HUES48 (cell line): Measurements from ENCODE around the gene B4GALT5.

ENCODE experiments used
- H3K27ac ChIP-seq: one replicate; pipeline ENCODE4 v1.7.0; 2013; ENCODE audit warnings: low read depth, low read length, inconsistent platforms
- H3K27me3 ChIP-seq: 2 replicates; pipeline ENCODE4 v1.6.1; 2013; ENCODE audit warnings: mild to moderate bottlenecking, low read length; ENCODE audit not compliant: control insufficient read depth, insufficient read depth
- H3K36me3 ChIP-seq: 2 replicates; pipeline ENCODE4 v1.6.1; 2013; ENCODE audit warnings: low read length; ENCODE audit not compliant: control insufficient read depth, insufficient read depth
- H3K4me1 ChIP-seq: 2 replicates; pipeline ENCODE4 v1.6.1; 2013; ENCODE audit warnings: mild to moderate bottlenecking, low read length; ENCODE audit not compliant: control insufficient read depth, insufficient read depth
- H3K4me3 ChIP-seq: 2 replicates; pipeline ENCODE4 v1.5.1; 2013; ENCODE audit warnings: mild to moderate bottlenecking, low read depth, low read length
- H3K9ac ChIP-seq: 2 replicates; pipeline ENCODE4 v1.6.1; 2013; ENCODE audit warnings: mild to moderate bottlenecking, low read depth, low read length, moderate library complexity
- H3K9me3 ChIP-seq: 2 replicates; pipeline ENCODE4 v1.6.1; 2013; ENCODE audit warnings: low read length; ENCODE audit not compliant: control insufficient read depth, insufficient read depth

Gene B4GALT5

DNA sequence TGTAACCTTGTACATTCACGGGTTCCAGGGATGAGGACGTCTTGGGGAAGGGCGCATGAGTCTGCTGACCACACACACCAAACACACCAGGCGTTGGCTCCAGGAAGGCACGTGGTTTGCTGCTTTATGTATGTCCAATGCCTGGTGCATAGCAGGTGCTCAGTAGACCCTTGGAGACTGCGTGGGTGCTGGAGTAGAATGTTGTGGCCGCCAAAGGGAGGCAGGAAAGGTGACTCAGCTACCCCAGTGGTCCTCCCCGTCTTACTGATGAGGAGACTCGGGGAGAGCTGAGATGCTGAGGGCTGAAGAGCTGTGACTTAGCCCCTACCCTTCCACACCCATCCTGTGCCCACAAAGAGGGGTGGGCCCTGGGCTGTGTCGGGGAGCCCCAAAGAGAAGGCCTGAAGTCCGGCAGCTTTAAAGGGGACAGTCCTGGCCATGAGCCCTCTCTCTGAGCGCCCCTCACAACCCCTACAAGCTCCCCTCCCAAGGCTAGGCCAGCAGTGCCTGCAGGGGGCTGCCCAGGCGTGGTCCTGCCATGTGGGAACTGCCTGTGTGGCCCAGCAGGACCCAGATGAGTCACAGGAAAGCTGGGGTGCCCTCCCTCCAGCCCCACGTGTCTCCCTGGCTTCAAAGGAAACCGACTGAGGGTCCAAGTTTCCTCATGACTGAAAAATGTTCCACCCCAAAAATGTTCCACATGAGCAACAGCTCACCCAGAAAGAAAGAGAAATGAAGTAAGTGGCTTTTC is 117.7 kb downstream of the B4GALT5 start:
- H3K9ac ChIP-seq: no peak overlapping the region
- no peaks in the 10 kb centered on the region for H3K4me1 ChIP-seq
- no peak overlapping the region for H3K27ac ChIP-seq
- H3K36me3 ChIP-seq: no peaks in the 10 kb centered on the region
- no peaks in the 10 kb centered on the region for H3K27me3 ChIP-seq
- H3K4me3 ChIP-seq: no peak overlapping the region
- no peaks in the 10 kb centered on the region for H3K9me3 ChIP-seq

DNA sequence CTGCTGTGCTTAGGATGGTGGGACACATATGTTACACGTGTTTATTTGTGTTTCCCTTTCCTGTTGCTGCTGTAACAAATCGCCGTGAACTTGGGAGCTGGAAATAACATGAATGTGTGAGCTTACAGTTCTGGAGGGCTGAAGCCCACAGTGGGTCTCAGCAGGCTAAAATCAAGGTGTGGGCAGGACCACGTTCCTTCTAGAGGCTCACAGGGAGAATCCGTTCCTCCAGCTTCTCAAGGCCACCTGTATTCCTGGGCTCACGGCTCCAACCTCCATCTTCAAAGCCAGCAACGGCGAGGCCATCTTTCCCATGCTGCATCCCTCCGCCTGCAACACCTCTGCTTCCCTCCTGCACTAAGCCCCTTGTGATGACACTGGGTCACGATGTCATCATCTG is 118.3 kb downstream of the B4GALT5 start:
- H3K4me3 ChIP-seq: no peak overlapping the region
- no peaks in the 10 kb centered on the region for H3K9me3 ChIP-seq
- no peak overlapping the region for H3K27ac ChIP-seq
- no peaks in the 10 kb centered on the region for H3K4me1 ChIP-seq
- no peaks in the 10 kb centered on the region for H3K27me3 ChIP-seq
- no peaks in the 10 kb centered on the region for H3K36me3 ChIP-seq
- H3K9ac ChIP-seq: no peak overlapping the region

DNA sequence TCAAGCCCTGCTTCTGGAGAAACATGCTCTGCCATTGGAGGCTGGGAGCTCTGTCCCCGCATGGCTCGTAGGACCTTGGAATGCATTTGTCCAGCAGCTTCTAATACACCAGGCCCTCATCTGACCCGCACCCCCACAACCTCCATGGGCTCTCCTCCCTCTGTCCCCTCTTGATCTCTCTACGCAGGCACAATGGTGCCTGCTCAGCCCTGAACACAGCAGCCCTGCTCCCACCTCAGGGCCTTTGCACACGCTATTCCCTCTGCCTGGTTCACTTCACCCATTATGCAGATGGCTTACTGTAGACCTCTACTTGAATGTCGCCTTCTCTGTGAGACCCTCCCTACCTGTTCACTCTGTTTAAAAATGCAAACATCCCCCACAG is 118.8 kb downstream of the B4GALT5 start:
- no peaks in the 10 kb centered on the region for H3K9me3 ChIP-seq
- no peaks in the 10 kb centered on the region for H3K4me1 ChIP-seq
- no peak overlapping the region for H3K9ac ChIP-seq
- H3K27me3 ChIP-seq: no peaks in the 10 kb centered on the region
- H3K27ac ChIP-seq: no peak overlapping the region
- H3K4me3 ChIP-seq: no peak overlapping the region
- no peaks in the 10 kb centered on the region for H3K36me3 ChIP-seq

DNA sequence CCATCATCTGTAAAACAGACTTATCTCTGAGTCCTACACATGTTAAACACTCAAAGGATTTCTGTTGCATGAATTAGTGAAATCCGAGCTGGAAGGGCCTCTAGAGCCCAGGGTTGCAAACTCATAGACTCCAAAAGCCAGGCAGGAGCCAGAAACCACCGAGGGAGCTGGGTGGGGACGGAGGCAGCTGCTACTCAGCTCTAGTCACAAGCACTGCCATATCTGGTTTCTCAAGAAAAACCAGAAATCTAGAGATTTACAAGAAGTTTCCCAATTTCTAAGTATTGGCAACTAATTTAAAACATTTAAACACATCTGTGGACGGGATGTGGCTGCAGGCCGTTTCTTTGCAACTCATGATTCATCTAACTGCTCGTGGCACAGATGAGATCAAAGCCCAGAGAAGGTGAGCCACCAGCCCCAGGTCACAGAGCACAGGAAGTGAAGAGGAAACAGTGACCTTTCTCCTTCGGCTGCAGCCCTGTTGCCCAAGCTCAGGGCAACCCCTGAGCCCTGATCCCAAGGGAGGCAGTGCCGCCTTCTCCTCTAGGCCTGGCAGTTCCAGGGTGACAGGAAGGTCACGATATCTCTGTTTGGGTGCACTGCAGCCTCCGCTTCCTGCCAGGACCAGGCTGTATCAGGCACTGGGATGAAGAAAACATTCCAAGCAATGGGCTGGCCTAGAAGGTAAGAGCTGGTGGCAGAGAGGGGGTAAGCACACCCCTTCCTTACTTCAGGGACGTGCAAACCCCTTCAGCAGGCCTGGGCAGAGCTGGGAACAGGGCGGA is 119.3 kb downstream of the B4GALT5 start:
- H3K36me3 ChIP-seq: no peaks in the 10 kb centered on the region
- H3K27me3 ChIP-seq: no peaks in the 10 kb centered on the region
- no peak overlapping the region for H3K27ac ChIP-seq
- no peak overlapping the region for H3K9ac ChIP-seq
- no peaks in the 10 kb centered on the region for H3K4me1 ChIP-seq
- H3K4me3 ChIP-seq: no peak overlapping the region
- H3K9me3 ChIP-seq: no peaks in the 10 kb centered on the region

DNA sequence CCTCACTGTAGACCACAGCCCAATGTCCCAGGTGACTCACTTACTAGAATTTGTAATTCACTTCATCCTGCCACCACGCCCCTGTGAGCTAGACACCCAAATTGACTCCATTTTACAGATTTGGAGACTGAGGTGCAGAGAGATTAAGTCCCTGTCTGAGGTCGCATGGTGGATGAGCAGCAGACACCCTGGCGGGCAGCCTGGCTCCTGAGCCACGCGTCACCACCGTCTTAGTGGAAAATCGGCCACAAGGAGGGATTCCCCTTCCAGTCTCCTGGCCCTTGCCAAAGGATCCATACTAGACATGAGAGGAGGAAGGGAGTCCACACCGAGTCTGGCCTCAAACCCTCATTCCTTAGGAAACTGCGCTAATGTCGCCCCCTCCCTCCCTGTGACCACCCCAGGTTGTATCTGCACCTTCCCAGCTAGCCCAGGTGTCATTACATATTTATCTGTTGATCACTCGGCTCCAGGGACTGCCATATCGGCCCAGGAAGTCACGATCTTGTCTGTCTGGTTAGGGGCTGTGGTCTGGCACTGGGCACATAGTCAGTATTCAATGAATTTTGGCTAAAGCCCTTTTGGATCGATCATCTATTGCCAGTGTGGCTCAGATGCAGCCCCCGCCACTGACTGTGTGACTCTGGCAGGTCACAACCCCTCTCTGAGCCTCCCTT is 120.1 kb downstream of the B4GALT5 start:
- Histone ChIP-seq H3K27ac (no peak overlapping the region), H3K9ac (no peak overlapping the region)

DNA sequence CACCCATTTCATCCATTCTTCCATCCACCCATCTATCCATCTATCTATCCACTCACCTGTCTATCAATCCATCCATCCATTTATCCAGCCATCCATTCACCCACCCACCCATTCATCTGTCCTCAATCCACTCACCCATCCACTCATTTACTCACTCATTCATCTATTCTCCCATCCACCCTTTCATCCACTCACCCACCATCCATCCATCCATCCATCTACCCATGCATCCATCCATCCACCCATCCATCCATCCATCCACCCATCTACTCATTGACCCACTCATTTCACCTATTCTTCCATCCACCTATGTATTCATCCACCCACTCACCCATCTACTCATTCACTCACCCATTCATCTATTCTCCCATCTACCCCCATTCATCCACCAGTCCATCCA is 121.6 kb downstream of the B4GALT5 start:
- Histone ChIP-seq H3K4me3 (no peak overlapping the region), H3K4me1 (no peaks in the 10 kb centered on the region), H3K9ac (no peak overlapping the region), H3K9me3 (no peaks in the 10 kb centered on the region), H3K27me3 (no peaks in the 10 kb centered on the region), H3K36me3 (no peaks in the 10 kb centered on the region), H3K27ac (no peak overlapping the region)

More for the DNA sequence above, 120.1 kb downstream of the B4GALT5 start:
- H3K4me3 ChIP-seq: no peak overlapping the region
- H3K4me1 ChIP-seq: no peaks in the 10 kb centered on the region
- H3K9me3 ChIP-seq: no peaks in the 10 kb centered on the region
- no peaks in the 10 kb centered on the region for H3K27me3 ChIP-seq
- H3K36me3 ChIP-seq: no peaks in the 10 kb centered on the region

DNA sequence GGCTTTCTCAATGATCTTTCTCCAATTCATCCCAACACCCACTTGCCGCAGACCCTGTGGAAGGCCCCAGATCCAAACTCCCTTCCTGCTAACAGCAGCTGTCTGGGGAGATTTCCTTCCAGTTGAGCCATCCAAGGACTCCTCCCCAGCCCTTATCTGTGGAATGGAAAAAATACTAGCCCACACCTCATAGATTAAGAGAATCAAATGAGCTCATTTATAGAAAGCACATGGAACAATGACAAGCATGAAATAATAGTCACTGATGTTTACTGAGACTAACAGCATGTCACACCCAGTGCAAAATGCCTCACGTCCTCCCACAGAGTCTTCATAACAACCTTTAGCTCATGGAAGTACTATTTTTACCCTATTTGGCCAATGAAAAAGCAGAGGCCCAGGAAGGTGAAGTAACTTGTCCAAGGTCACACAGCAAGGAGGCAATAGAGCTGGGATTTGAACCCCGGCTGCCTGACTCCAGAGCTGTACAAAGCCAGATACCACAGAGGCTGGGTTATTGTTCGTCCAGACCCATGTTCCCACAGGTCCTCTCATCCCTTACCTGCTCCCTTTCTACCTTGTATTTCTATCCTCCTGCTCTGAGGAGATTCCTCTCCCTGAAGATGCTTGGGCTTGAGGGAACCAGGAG is 122.3 kb downstream of the B4GALT5 start:
- no peak overlapping the region for H3K4me3 ChIP-seq
- H3K9ac ChIP-seq: no peak overlapping the region
- H3K27me3 ChIP-seq: no peaks in the 10 kb centered on the region

DNA sequence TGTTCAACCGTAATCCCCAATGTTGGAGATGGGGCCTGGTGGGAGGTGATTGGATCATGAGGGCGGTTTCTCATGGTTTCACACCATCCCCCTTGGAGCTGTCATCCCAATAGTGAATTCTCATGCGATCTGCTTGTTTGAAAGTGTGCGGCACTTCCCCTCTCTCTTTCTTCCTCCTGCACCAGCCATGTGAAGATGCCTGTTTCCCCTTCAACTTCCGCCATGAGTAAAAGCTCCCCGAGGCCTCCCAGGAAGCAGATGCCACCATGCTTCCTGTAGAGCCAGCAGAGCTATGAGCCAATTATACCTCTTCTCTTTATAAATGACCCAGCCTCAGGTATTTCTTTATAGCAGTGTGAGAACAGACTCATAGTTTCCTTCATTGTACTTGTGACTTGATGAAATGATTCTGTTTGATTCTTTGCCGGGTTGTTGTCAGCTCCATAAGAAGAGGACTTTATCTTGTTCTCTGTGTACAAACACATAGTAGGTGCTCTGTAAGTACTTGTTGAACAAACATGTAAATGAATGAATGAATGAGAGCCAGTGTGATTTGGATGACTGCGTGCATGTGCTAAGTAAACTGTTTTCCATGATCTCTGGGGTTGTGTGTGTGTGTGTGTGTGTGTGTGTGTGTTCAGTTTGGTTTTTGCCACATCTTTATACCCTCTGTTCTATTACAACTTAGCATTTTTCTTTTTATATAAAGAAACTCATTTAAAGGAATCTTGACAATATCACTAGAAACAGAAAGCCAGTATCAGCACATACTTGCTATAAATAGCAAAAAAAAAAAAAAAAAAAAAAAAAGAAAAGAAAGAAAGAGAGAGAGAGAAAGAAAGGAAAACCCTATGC is 123.3 kb downstream of the B4GALT5 start:
- H3K36me3 ChIP-seq: no peaks in the 10 kb centered on the region
- H3K9ac ChIP-seq: no peak overlapping the region
- H3K27ac ChIP-seq: no peak overlapping the region
- no peaks in the 10 kb centered on the region for H3K27me3 ChIP-seq
- H3K9me3 ChIP-seq: no peaks in the 10 kb centered on the region
- no peak overlapping the region for H3K4me3 ChIP-seq
- H3K4me1 ChIP-seq: no peaks in the 10 kb centered on the region

More for the DNA sequence above, 122.3 kb downstream of the B4GALT5 start:
- Histone ChIP-seq H3K36me3 (no peaks in the 10 kb centered on the region), H3K4me1 (no peaks in the 10 kb centered on the region), H3K27ac (no peak overlapping the region), H3K9me3 (no peaks in the 10 kb centered on the region)

DNA sequence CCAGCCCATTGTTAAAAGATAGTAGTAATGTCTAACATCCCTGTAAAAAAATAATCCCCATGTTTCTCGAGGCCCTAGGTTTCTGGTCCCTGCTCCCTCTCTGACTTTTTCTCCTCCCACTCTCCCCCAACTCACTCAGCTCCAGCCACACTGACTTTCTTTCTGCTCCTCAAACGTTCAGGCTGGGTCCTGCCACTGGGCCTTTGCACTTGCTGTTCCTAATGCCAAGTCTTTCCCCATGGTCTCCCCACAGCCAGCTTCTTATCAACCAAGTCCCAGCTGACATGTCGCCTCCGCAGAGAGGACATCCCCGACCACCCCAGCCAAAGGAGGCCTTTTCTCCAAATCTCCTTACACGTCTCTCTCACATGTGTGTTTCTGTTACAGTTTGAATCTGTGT is 123.9 kb downstream of the B4GALT5 start:
- Histone ChIP-seq H3K9me3 (no peaks in the 10 kb centered on the region), H3K4me1 (no peaks in the 10 kb centered on the region), H3K4me3 (no peak overlapping the region), H3K9ac (no peak overlapping the region), H3K36me3 (no peaks in the 10 kb centered on the region), H3K27ac (no peak overlapping the region), H3K27me3 (no peaks in the 10 kb centered on the region)

DNA sequence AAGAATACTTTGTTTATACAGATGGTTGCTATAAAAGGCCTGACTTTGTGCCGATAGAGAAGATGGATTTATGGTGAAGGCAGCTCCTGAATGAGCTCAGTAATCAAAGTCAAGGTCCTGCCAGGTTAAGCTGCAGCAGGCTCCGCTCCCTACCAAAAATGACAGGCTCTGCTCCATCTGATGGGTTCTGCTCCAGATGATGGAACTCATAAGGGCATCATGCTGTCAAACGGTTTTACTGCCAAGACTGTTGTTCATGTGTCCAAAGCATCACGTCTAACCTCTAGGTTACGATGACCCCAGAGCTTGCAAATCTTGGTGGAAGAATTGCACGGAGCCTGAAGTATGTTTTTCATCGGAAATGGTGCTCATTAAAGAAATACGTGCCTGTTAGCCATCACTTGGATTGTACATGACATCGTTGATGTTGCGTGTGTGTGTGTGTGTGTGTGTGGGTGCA is 126.5 kb downstream of the B4GALT5 start:
- Histone ChIP-seq H3K27ac (no peak overlapping the region), H3K27me3 (no peaks in the 10 kb centered on the region), H3K9ac (no peak overlapping the region), H3K9me3 (no peaks in the 10 kb centered on the region), H3K4me1 (no peaks in the 10 kb centered on the region), H3K36me3 (no peaks in the 10 kb centered on the region), H3K4me3 (no peak overlapping the region)
